Brain microvascular endothelial cell (primary cell): Measurements from ENCODE around the gene DDX54.
"Not testable (repeated sequence)": the region's sequence is repeated elsewhere in the genome, so short reads cannot be mapped to it uniquely, and the experiment has no call there.

Experiments used
- DNase-seq: peaks from one replicate; pipeline ENCODE4 v3.0.0-alpha.2; 2020
- H3K27ac ChIP-seq: fragments of 250-450 bp; sonication (Bioruptor Pico); 2 replicates; pipeline ENCODE4 v1.5.1; 2020; ENCODE audit warnings: mild to moderate bottlenecking, moderate library complexity
- H3K27me3 ChIP-seq: fragments of 250-450 bp; sonication (Bioruptor Pico); replicated peaks from 2 replicates; pipeline ENCODE4 v1.5.1; 2020; ENCODE audit warnings: mild to moderate bottlenecking
- H3K36me3 ChIP-seq: fragments of 250-450 bp; sonication (Bioruptor Pico); replicated peaks from 2 replicates; pipeline ENCODE4 v1.5.1; 2020; ENCODE audit warnings: mild to moderate bottlenecking
- H3K4me3 ChIP-seq: 2 replicates; pipeline ENCODE4 v1.5.1; 2011; ENCODE audit warnings: low read depth, mild to moderate bottlenecking, control low read depth, low read length, moderate library complexity
- CTCF ChIP-seq: IDR thresholded peaks from 2 replicates; pipeline ENCODE4 v1.5.1; 2011; ENCODE audit warnings: low read depth, mild to moderate bottlenecking, moderate library complexity, low read length, control low read depth, inconsistent platforms; ENCODE audit errors: missing control alignments
- in situ Hi-C: cut with HindIII; loops from 2 replicates; pipeline ENCODE4 v1.10.0; 2017; ENCODE audit warnings: low sequenced_read_pairs, low pct_ligation_motif_present

DDX54 gene

GRCh38 chr12:113142173-113142885 lies 42.9 kb downstream of the DDX54 start:
- H3K27ac ChIP-seq, result no peak overlapping the region

GRCh38 chr12:113141716-113142115 lies 43.6 kb downstream of the DDX54 start:
- H3K27me3 ChIP-seq, H3K27ac ChIP-seq, H3K36me3 ChIP-seq, H3K4me3 ChIP-seq, in situ Hi-C loops, DNase-seq: not testable (repeated sequence)

More at GRCh38 chr12:113142173-113142885, 42.9 kb downstream of the DDX54 start:
- DNase-seq, result no peak
- no peak overlapping the region for H3K4me3 ChIP-seq
- no peaks in the 10 kb centered on the region for H3K36me3 ChIP-seq
- in situ Hi-C loops, result no loop called here
- no peaks in the 10 kb centered on the region for H3K27me3 ChIP-seq
- no peak for TF ChIP-seq CTCF

- no peak for DNase-seq
- in situ Hi-C loops, result no loop called here
- Histone ChIP-seq H3K4me3 (no peak overlapping the region), H3K27ac (no peak overlapping the region), H3K27me3 (peaks cover 2% of the 10 kb centered on the region), H3K36me3 (no peaks in the 10 kb centered on the region)
- no peak for TF ChIP-seq CTCF
Measured at GRCh38 chr12:113140706-113141105, 44.6 kb downstream of the DDX54 start.

- Histone ChIP-seq H3K4me3 (no peak overlapping the region), H3K36me3 (no peaks in the 10 kb centered on the region), H3K27ac (no peak overlapping the region), H3K27me3 (peaks cover 2% of the 10 kb centered on the region)
- no peak for DNase-seq
- TF ChIP-seq CTCF, result no peak
- in situ Hi-C loops, result no loop called here
Measured at GRCh38 chr12:113138826-113139225, 46.5 kb downstream of the DDX54 start.

- H3K36me3 ChIP-seq, result no peaks in the 10 kb centered on the region
- DNase-seq, result no peak
- H3K27ac ChIP-seq, result no peak overlapping the region
- in situ Hi-C loops, result no loop called here
- no peak overlapping the region for H3K4me3 ChIP-seq
- no peak for TF ChIP-seq CTCF
- H3K27me3 ChIP-seq, result peaks cover 2% of the 10 kb centered on the region
Measured at GRCh38 chr12:113137861-113138783, 47.2 kb downstream of the DDX54 start.

- Histone ChIP-seq H3K4me3 (no peak overlapping the region), H3K36me3 (no peaks in the 10 kb centered on the region), H3K27ac (no peak overlapping the region), H3K27me3 (peaks cover 2% of the 10 kb centered on the region)
- TF ChIP-seq CTCF, result no peak
- DNase-seq, result no peak
- in situ Hi-C loops, result no loop called here
Measured at GRCh38 chr12:113136990-113137511, 48.2 kb downstream of the DDX54 start.
